Activated T-cell treated with anti-CD3 and anti-CD28 coated beads, Interleukin-2, amount 50 U/mL, for 48 hours (primary cell): ENCODE data around the gene HLA-DQA1.
A peak's percentile ranks its signal among the peaks of the same experiment; 100 is the strongest.
"Not testable (repeated sequence)": the region's sequence is repeated elsewhere in the genome, so short reads cannot be mapped to it uniquely, and the experiment has no call there.

ENCODE experiments used
- DNase-seq, 2 experiments: peaks; one replicate each; pipeline ENCODE4 v3.0.0-alpha.2; 2020

The HLA-DQA1 gene

GRCh38 chr6:32659856-32660595, 22.8 kb downstream of the HLA-DQA1 start:
- DNase-seq: no peak

DNA sequence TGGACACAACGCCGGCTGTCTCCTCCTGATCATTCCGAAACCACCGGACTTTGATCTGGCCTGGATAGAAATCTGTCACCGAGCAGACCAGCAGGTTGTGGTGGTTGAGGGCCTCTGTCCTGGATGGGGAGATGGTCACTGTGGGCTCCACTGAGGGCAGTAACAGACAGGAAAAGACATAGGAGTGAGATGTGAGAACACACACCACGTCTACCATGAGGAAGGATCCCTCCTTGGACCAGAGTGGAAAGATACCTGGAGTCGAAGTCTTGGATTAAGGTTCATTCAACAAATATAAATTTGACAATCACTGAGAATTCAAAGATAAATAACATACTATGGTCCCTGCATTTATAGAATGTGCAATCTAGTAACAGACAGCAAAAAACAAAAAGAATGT, 24.9 kb downstream of the HLA-DQA1 start:
- no peak for DNase-seq

GRCh38 chr6:32662836-32663235, 25.6 kb downstream of the HLA-DQA1 start:
- no peak for DNase-seq

GRCh38 chr6:32664354-32664753, 27.1 kb downstream of the HLA-DQA1 start:
- no peak for DNase-seq

DNA sequence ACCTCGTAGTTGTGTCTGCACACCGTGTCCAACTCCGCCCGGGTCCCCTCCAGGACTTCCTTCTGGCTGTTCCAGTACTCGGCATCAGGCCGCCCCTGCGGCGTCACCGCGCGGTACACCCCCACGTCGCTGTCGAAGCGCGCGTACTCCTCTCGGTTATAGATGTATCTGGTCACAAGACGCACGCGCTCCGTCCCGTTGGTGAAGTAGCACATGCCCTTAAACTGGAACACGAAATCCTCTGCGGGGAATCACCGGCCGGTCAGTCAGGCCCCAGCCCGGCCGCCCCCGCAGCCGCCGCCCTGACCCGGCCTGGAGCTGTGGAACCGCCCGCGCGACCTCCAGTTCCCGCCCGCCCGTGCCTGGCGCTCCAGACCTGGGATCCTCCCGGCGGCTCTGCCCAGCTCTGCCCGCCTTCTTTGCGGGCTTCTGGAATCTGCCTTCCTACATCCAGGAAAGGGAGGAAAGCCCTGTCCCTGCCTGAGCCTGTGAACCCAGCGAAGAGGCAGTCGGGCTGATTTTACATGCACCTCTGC, 27.7 kb downstream of the HLA-DQA1 start:
- DNase-seq: peak; percentile 55 to 63

- no peak for DNase-seq
Measured at GRCh38 chr6:32665661-32666060, 28.5 kb downstream of the HLA-DQA1 start.

GRCh38 chr6:32666420-32667300, 29.5 kb downstream of the HLA-DQA1 start, which contains the start of gene HLA-DQB1:
Gene HLA-DQB1 (minus strand): TSS chr6:32666657. CDS start chr6:32666607, 50 bp downstream.
- peak; percentile 60 to 67 for DNase-seq

DNA sequence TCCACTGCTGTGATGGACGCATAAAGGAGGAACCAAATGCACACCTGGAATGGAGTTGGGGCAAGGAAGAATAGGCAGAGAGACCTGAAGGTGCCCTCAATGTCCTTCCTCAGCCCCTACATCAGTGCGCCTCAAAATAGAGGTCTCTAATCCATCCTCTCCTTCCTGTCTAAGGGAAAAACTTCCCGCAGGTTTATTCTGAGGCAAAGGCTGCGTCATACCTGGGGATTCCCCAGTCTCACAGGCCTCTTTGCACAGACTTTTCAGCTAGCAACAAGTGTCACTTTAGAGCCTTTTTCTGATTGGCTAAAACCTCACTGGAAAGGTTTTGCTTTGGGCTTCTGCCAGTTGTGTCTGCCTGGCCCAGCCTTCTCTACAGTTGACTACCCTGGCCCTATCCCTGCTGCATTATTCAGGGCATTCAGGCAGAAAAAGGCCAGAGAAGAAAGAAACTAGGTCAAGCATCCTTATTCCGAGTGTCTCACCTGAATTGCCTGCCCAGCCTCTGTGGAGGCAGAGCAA, 31.1 kb downstream of the HLA-DQA1 start:
- peak; percentile 49 to 50 for DNase-seq

DNA sequence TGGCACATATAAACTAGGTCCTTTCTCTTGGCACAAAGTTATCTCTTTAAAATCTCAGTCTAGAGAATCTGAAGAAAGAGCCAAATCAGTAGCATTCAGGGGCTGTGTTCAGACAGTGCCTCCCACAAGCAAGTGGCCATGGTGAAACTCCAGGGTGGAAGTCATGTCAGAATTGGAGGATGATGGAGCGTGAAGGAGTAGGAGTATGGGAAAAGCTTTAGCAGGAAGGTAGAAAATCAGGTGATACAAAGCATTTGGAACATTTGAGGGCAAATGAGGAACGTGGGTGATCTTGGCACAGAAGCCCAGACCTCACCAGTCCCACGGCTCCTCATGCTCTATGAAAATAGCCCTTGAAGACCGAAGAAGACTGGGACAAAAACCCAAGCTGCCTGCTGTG, 32.0 kb downstream of the HLA-DQA1 start:
- DNase-seq: no peak

DNA sequence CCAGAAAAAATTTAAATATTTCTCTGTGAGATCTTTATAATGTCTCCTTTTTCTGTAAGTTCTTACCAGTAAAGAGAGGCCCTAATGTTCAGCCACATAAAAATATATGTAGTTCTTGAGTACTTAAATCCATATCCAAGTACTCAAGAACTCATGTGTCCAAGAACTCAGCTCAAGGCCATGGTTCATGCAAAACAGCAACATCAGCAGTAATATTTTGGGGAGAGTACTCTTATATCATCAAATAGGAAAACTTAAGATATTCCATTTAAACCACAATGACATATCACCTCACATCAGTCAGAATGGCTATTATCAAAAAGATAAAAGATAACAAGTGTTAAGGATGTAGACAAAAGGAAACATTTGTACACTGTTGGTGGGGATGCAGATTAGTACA, 32.7 kb downstream of the HLA-DQA1 start:
- DNase-seq: no peak

DNA sequence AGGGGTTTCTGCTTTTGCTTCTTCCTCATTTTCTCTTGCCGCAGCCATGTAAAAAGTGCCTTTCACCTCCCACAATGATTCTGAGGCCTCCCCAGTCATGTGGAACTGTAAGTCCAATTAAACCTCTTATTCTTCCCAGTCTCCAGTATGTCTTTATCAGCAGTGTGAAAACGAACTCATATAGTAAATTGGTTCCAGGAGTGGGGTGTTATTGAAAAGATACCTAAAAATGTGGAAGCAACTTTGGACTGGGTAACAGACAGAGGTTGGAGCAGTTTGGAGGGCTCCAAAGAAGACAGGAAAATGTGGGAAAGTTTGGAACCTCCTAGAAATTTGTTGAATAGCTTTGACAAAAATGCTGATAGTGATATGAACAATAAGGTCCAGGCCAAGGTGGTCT, 34.7 kb downstream of the HLA-DQA1 start:
- DNase-seq: not testable (repeated sequence)

- not testable (repeated sequence) for DNase-seq
Measured at GRCh38 chr6:32674123-32674522, 36.9 kb downstream of the HLA-DQA1 start.

GRCh38 chr6:32679492-32679891, 42.3 kb downstream of the HLA-DQA1 start:
- DNase-seq: no peak

- no peak for DNase-seq
Measured at GRCh38 chr6:32680055-32680454, 42.8 kb downstream of the HLA-DQA1 start.

- DNase-seq: no peak
Measured at GRCh38 chr6:32684246-32684645, 47.0 kb downstream of the HLA-DQA1 start.

- DNase-seq: no peak
Measured at GRCh38 chr6:32685603-32686002, 48.4 kb downstream of the HLA-DQA1 start.

DNA sequence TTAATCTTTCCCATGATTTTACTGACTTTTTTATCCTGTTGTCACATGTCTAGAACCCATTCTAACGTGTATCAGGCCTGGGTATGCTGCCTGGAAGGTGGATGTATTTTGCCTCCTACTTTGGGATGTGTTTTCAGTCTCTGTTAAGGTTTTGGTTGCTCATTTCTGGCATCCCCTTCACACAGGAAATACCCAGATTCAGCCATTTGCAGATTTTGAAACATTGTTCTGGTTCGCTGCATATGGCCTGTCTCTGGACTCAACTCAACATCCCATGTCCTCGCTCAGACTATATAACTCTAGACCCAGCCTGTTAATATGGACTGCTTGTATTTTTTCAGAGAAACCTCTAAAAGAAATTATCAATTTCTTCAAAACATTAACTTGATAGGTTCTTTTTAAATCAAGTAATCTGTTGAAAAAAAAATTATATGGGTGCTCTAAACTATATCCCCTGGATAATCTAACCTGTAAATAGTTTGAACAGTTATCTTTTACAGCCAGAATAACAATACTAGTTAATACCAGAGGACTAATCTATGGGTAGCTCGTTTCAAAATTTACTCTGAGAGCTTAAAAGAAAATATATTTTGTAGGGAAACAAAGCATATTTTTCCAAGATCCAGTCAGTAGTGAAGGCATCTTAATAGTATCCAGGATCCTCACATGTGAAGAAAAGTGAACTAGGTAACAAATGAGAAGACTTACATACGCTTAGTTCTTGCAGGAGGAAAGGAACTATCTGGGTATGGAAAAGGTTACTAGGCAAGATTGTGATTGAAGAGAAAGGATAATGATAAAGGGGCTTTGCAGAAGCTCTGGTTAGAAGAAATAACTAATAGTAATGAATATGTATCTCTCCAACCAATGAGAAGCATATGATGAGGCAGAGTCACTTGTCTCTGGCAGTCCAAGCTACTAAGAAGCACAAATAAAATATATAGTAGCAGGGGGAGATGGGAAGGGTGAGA, 52.6 kb downstream of the HLA-DQA1 start:
- no peak for DNase-seq

DNA sequence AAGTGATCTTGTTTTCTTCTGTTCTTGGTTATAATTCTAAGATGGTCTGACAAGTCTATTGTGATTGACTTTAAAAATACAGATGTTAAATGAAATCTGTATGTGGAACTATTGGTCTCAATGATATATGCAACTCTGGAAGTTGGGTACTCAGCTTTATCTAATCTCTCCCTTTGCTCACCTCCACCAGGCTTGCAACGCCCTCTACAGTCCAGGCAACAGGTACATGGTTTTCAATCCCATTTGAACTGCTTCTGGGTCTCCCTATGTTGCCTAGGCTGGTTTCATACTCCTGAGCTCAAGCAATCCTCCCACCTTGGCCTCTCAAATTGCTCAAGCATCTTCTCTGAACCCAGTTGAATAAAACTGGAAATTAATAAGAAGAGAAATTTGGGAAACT, 54.8 kb downstream of the HLA-DQA1 start:
- peak; percentile 45 to 50 for DNase-seq
